Mucosa of stomach (tissue), 1 donor: ENCODE measurements around the gene CHMP2B.
A peak's percentile ranks its signal among the peaks of the same experiment; 100 is the strongest.

Source experiments
- H3K27me3 ChIP-seq: one replicate; pipeline ENCODE4 v1.7.0; 2013; ENCODE audit warnings: mild to moderate bottlenecking, low read length; ENCODE audit not compliant: control insufficient read depth, insufficient read depth
- H3K36me3 ChIP-seq: one replicate; pipeline ENCODE4 v1.7.0; 2013; ENCODE audit warnings: low read length; ENCODE audit not compliant: control insufficient read depth, insufficient read depth
- H3K4me1 ChIP-seq: one replicate; pipeline ENCODE4 v1.7.0; 2013; ENCODE audit warnings: mild to moderate bottlenecking, low read length; ENCODE audit not compliant: control insufficient read depth, insufficient read depth
- H3K4me3 ChIP-seq: one replicate; pipeline ENCODE4 v1.7.0; 2013; ENCODE audit warnings: low read length
- H3K9ac ChIP-seq: one replicate; pipeline ENCODE4 v1.7.0; 2013; ENCODE audit warnings: mild to moderate bottlenecking, low read length, moderate library complexity
- H3K9me3 ChIP-seq: one replicate; pipeline ENCODE4 v1.7.0; 2013; ENCODE audit warnings: mild to moderate bottlenecking, low read length, moderate library complexity; ENCODE audit not compliant: control insufficient read depth
- donor health status: Pancreatic carcinoma.

The CHMP2B gene

GRCh38 chr3:87201727-87202126 is 25.4 kb upstream of the CHMP2B start:
- Histone ChIP-seq H3K4me3 (no peak overlapping the region), H3K27me3 (no peaks in the 10 kb centered on the region), H3K9me3 (no peaks in the 10 kb centered on the region), H3K4me1 (peaks cover 16% of the 10 kb centered on the region), H3K36me3 (no peaks in the 10 kb centered on the region), H3K9ac (no peak overlapping the region)

- Histone ChIP-seq H3K9ac (no peak overlapping the region), H3K36me3 (no peaks in the 10 kb centered on the region), H3K4me3 (no peak overlapping the region), H3K4me1 (peaks cover 7% of the 10 kb centered on the region), H3K27me3 (no peaks in the 10 kb centered on the region), H3K9me3 (no peaks in the 10 kb centered on the region)
These were observed 23.3 kb upstream of the CHMP2B start for GRCh38 chr3:87203809-87204208.

GRCh38 chr3:87206070-87206469 is 21.0 kb upstream of the CHMP2B start:
- no peaks in the 10 kb centered on the region for H3K9me3 ChIP-seq
- no peak overlapping the region for H3K4me3 ChIP-seq
- H3K36me3 ChIP-seq, result no peaks in the 10 kb centered on the region
- H3K9ac ChIP-seq, result no peak overlapping the region
- peaks cover 7% of the 10 kb centered on the region for H3K4me1 ChIP-seq
- H3K27me3 ChIP-seq, result no peaks in the 10 kb centered on the region

- H3K36me3 ChIP-seq, result no peaks in the 10 kb centered on the region
- H3K9me3 ChIP-seq, result no peaks in the 10 kb centered on the region
- no peak overlapping the region for H3K9ac ChIP-seq
These were observed 20.5 kb upstream of the CHMP2B start for GRCh38 chr3:87206635-87207034.

GRCh38 chr3:87207460-87207859 is 19.6 kb upstream of the CHMP2B start:
- H3K27me3 ChIP-seq, result no peaks in the 10 kb centered on the region
- H3K4me1 ChIP-seq, result peaks cover 7% of the 10 kb centered on the region
- H3K4me3 ChIP-seq, result no peak overlapping the region
- no peak overlapping the region for H3K9ac ChIP-seq
- no peaks in the 10 kb centered on the region for H3K9me3 ChIP-seq
- H3K36me3 ChIP-seq, result no peaks in the 10 kb centered on the region

More at GRCh38 chr3:87206635-87207034, 20.5 kb upstream of the CHMP2B start:
- no peak overlapping the region for H3K4me3 ChIP-seq
- no peaks in the 10 kb centered on the region for H3K27me3 ChIP-seq
- peaks cover 7% of the 10 kb centered on the region for H3K4me1 ChIP-seq

- Histone ChIP-seq H3K27me3 (no peaks in the 10 kb centered on the region), H3K9ac (no peak overlapping the region), H3K36me3 (no peaks in the 10 kb centered on the region), H3K9me3 (no peaks in the 10 kb centered on the region), H3K4me1 (peaks cover 7% of the 10 kb centered on the region), H3K4me3 (no peak overlapping the region)
These were observed 18.0 kb upstream of the CHMP2B start for GRCh38 chr3:87209111-87209510.

GRCh38 chr3:87218560-87218959 is 8.5 kb upstream of the CHMP2B start:
- no peaks in the 10 kb centered on the region for H3K27me3 ChIP-seq
- H3K36me3 ChIP-seq, result no peaks in the 10 kb centered on the region
- no peaks in the 10 kb centered on the region for H3K4me1 ChIP-seq
- no peak overlapping the region for H3K4me3 ChIP-seq
- H3K9me3 ChIP-seq, result no peaks in the 10 kb centered on the region
- no peak overlapping the region for H3K9ac ChIP-seq

- no peaks in the 10 kb centered on the region for H3K36me3 ChIP-seq
- no peaks in the 10 kb centered on the region for H3K9me3 ChIP-seq
- H3K27me3 ChIP-seq, result no peaks in the 10 kb centered on the region
- no peaks in the 10 kb centered on the region for H3K4me1 ChIP-seq
- no peak overlapping the region for H3K4me3 ChIP-seq
- no peak overlapping the region for H3K9ac ChIP-seq
These were observed 7.5 kb upstream of the CHMP2B start for GRCh38 chr3:87219611-87220010.

GRCh38 chr3:87225659-87226058 is 1.4 kb upstream of the CHMP2B start:
- H3K9me3 ChIP-seq, result no peaks in the 10 kb centered on the region
- H3K27me3 ChIP-seq, result no peaks in the 10 kb centered on the region
- no peak overlapping the region for H3K4me3 ChIP-seq
- H3K4me1 ChIP-seq, result no peaks in the 10 kb centered on the region
- H3K9ac ChIP-seq, result no peak overlapping the region
- no peaks in the 10 kb centered on the region for H3K36me3 ChIP-seq

- no peaks in the 10 kb centered on the region for H3K9me3 ChIP-seq
- H3K4me1 ChIP-seq, result no peaks in the 10 kb centered on the region
- H3K36me3 ChIP-seq, result no peaks in the 10 kb centered on the region
- H3K4me3 ChIP-seq, result peak overlapping the region; percentile 66
- no peaks in the 10 kb centered on the region for H3K27me3 ChIP-seq
- H3K9ac ChIP-seq, result peak overlapping the region; percentile 100
These were observed 681 bp downstream of the CHMP2B start for GRCh38 chr3:87227835-87228144.

GRCh38 chr3:87228316-87228715 is 1.2 kb downstream of the CHMP2B start:
- Histone ChIP-seq H3K9me3 (no peaks in the 10 kb centered on the region), H3K4me3 (peak overlapping the region; percentile 66), H3K4me1 (no peaks in the 10 kb centered on the region), H3K9ac (peak overlapping the region; percentile 100), H3K27me3 (no peaks in the 10 kb centered on the region), H3K36me3 (no peaks in the 10 kb centered on the region)

GRCh38 chr3:87229113-87229512 is 2.0 kb downstream of the CHMP2B start:
- Histone ChIP-seq H3K9ac (no peak overlapping the region), H3K9me3 (no peaks in the 10 kb centered on the region), H3K4me1 (no peaks in the 10 kb centered on the region), H3K4me3 (no peak overlapping the region), H3K27me3 (no peaks in the 10 kb centered on the region), H3K36me3 (no peaks in the 10 kb centered on the region)

- no peak overlapping the region for H3K9ac ChIP-seq
- H3K9me3 ChIP-seq, result no peaks in the 10 kb centered on the region
- no peak overlapping the region for H3K4me3 ChIP-seq
- H3K4me1 ChIP-seq, result no peaks in the 10 kb centered on the region
- no peaks in the 10 kb centered on the region for H3K36me3 ChIP-seq
- H3K27me3 ChIP-seq, result no peaks in the 10 kb centered on the region
These were observed 6.7 kb downstream of the CHMP2B start for GRCh38 chr3:87233805-87234204.
